Trophoblast cell (in vitro differentiated cells and primary cell): Measurements from ENCODE around the gene AGR2.
A peak's percentile ranks its signal among the peaks of the same experiment; 100 is the strongest.
"Not testable (repeated sequence)": the region's sequence is repeated elsewhere in the genome, so short reads cannot be mapped to it uniquely, and the experiment has no call there.

ENCODE experiments used
- DNase-seq, 2 donors: peaks; one replicate each; pipeline ENCODE4 v3.0.0-alpha.2; 2016
- H2AFZ ChIP-seq: 2 replicates; pipeline ENCODE4 v1.6.1; 2013; ENCODE audit warnings: low read length, moderate library complexity, mild to moderate bottlenecking; ENCODE audit not compliant: insufficient read depth, poor library complexity
- H2AK5ac ChIP-seq: 2 replicates; pipeline ENCODE4 v1.6.1; 2013; ENCODE audit warnings: mild to moderate bottlenecking, low read length
- H2BK120ac ChIP-seq: 2 replicates; pipeline ENCODE4 v1.6.1; 2013; ENCODE audit warnings: low read length, mild to moderate bottlenecking, moderate library complexity; ENCODE audit not compliant: insufficient read depth, poor library complexity
- H2BK12ac ChIP-seq: 2 replicates; pipeline ENCODE4 v1.6.1; 2013; ENCODE audit warnings: mild to moderate bottlenecking, low read length, moderate library complexity
- H2BK5ac ChIP-seq: 2 replicates; pipeline ENCODE4 v1.6.1; 2013; ENCODE audit warnings: low read length, low read depth, moderate library complexity, mild to moderate bottlenecking; ENCODE audit not compliant: poor library complexity
- H3K14ac ChIP-seq: 2 replicates; pipeline ENCODE4 v1.6.1; 2013; ENCODE audit warnings: mild to moderate bottlenecking, low read length
- H3K18ac ChIP-seq: 2 replicates; pipeline ENCODE4 v1.6.1; 2013; ENCODE audit warnings: mild to moderate bottlenecking, low read length
- H3K23ac ChIP-seq: 2 replicates; pipeline ENCODE4 v1.6.1; 2013; ENCODE audit warnings: low read length
- H3K27ac ChIP-seq: 2 replicates; pipeline ENCODE4 v1.5.1; 2013; ENCODE audit warnings: low read depth, mild to moderate bottlenecking, inconsistent platforms, low read length, moderate library complexity
- H3K27me3 ChIP-seq: 2 replicates; pipeline ENCODE4 v1.6.1; 2013; ENCODE audit warnings: inconsistent platforms, mild to moderate bottlenecking, low read length, moderate library complexity; ENCODE audit not compliant: insufficient read depth
- H3K36me3 ChIP-seq, 2 experiments: 1 replicate in 1 of 2; 2 replicates in 1 of 2; pipeline ENCODE4 v1.6.1; 2013; ENCODE audit warnings: low read length in 2 of 2, mild to moderate bottlenecking in 2 of 2, moderate library complexity in 1 of 2; ENCODE audit not compliant: insufficient read depth in 2 of 2, control insufficient read depth in 1 of 2
- H3K4ac ChIP-seq: 2 replicates; pipeline ENCODE4 v1.6.1; 2013; ENCODE audit warnings: low read depth, mild to moderate bottlenecking, low read length, moderate library complexity
- H3K4me1 ChIP-seq, 2 experiments: 1 replicate in 1 of 2; 2 replicates in 1 of 2; pipeline ENCODE4 v1.6.1; 2013; ENCODE audit warnings: low read length in 2 of 2, mild to moderate bottlenecking in 2 of 2, moderate library complexity in 1 of 2; ENCODE audit not compliant: insufficient read depth in 2 of 2, control insufficient read depth in 1 of 2
- H3K4me2 ChIP-seq: 2 replicates; pipeline ENCODE4 v1.6.1; 2013; ENCODE audit warnings: inconsistent platforms, mild to moderate bottlenecking, low read length, moderate library complexity
- H3K4me3 ChIP-seq: 2 replicates; pipeline ENCODE4 v1.5.1; 2013; ENCODE audit warnings: mild to moderate bottlenecking, low read depth, low read length, inconsistent platforms
- H3K79me1 ChIP-seq: one replicate; pipeline ENCODE4 v1.6.1; 2013; ENCODE audit warnings: low read length
- H3K79me2 ChIP-seq: 2 replicates; pipeline ENCODE4 v1.6.1; 2013; ENCODE audit warnings: low read length, mild to moderate bottlenecking; ENCODE audit not compliant: control insufficient read depth, insufficient read depth, poor library complexity
- H3K9ac ChIP-seq: 2 replicates; pipeline ENCODE4 v1.6.1; 2013; ENCODE audit warnings: mild to moderate bottlenecking, low read length
- H3K9me3 ChIP-seq: 2 replicates; pipeline ENCODE4 v1.6.1; 2013; ENCODE audit warnings: low read depth, mild to moderate bottlenecking, control low read depth, inconsistent platforms, low read length; ENCODE audit not compliant: insufficient read depth
- H4K12ac ChIP-seq: 2 replicates; pipeline ENCODE4 v1.6.1; 2013; ENCODE audit warnings: low read depth, mild to moderate bottlenecking, low read length, moderate library complexity
- H4K8ac ChIP-seq: 2 replicates; pipeline ENCODE4 v1.6.1; 2013; ENCODE audit warnings: low read depth, mild to moderate bottlenecking, low read length, moderate library complexity
- H4K91ac ChIP-seq: one replicate; pipeline ENCODE4 v1.6.1; 2013; ENCODE audit warnings: low read depth, mild to moderate bottlenecking, low read length, moderate library complexity
- WGBS: extraction: QIAGEN DNeasy Blood & Tissue Kit; methylation state at CpG from one replicate; pipeline ENCODE4 v1.1.7; 2013; ENCODE audit warnings: missing lambda C conversion rate; ENCODE audit not compliant: insufficient read length, insufficient coverage; ENCODE audit errors: extremely low coverage; 5-methylcytosine and 5-hydroxymethylcytosine counted together

AGR2 gene

DNA sequence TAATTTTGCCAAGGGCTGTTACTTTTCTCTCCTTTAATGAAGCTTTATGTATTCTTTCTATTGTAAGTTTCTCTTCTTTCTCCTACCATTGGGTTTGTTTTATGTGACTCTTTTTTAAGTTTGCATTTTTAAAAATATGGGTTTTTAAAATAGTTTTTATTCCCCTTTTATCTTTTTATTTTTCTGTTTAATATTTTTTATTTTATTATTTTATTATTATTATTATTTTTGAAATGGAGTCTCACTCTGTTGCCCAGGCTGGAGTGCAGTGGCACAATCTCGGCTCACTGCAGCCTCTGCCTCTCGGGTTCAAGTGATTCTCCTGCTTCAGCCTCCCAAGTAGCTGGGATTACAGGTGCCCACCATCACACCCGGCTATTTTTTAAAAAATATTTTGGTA is 34.8 kb downstream of the AGR2 start:
- H3K27ac ChIP-seq, H3K9ac ChIP-seq, H2BK5ac ChIP-seq, H3K4me3 ChIP-seq, H3K4ac ChIP-seq, H3K23ac ChIP-seq, H2AK5ac ChIP-seq, H2BK12ac ChIP-seq, H4K12ac ChIP-seq, H3K18ac ChIP-seq, H3K9me3 ChIP-seq, H3K4me1 ChIP-seq, H2AFZ ChIP-seq, H3K4me2 ChIP-seq, H3K14ac ChIP-seq, H3K36me3 ChIP-seq, H4K91ac ChIP-seq, H3K79me2 ChIP-seq, H4K8ac ChIP-seq, DNase-seq, H2BK120ac ChIP-seq, H3K79me1 ChIP-seq, H3K27me3 ChIP-seq: not testable (repeated sequence)
- no CpG with 5 or more reads among the region's 3 CpGs for WGBS

DNA sequence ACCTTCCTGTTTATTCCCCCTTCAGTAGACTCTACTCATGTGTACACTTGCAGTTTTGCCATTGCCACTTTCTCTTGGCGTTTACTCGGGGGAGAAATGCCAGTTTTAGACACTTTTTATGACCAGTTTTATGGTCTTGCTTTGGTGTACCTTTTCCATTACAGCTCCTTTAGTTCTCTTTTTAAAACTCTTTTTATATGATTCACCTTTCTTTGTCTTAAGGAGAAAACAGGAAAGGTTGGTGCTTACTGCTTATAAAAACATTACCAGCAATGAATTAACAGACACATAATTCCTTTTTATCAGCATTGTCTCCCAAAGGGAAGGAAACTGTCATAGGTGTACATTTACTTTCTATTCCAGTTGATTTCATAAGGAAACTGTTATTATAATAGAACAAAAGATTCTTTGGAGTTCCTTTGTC is 39.4 kb downstream of the AGR2 start:
- Histone ChIP-seq H3K23ac (no peak overlapping the region), H3K9me3 (no peaks in the 10 kb centered on the region), H3K14ac (no peak overlapping the region), H3K9ac (no peak overlapping the region), H3K79me1 (no peaks in the 10 kb centered on the region), H2AK5ac (no peak overlapping the region), H2BK120ac (no peak overlapping the region), H2AFZ (no peak overlapping the region), H3K4me3 (no peak overlapping the region), H3K79me2 (no peaks in the 10 kb centered on the region), H3K4me1 (no peaks in the 10 kb centered on the region), H4K8ac (no peak overlapping the region), H2BK5ac (no peak overlapping the region), H3K4me2 (no peak overlapping the region), H3K27ac (no peak overlapping the region), H4K91ac (no peak overlapping the region), H3K27me3 (no peaks in the 10 kb centered on the region), H3K36me3 (no peaks in the 10 kb centered on the region), H3K4ac (no peak overlapping the region), H4K12ac (peak overlapping the region; percentile 14), H2BK12ac (no peak overlapping the region), H3K18ac (no peak overlapping the region)
- no CpG with 5 or more reads among the region's 2 CpGs for WGBS
- no peak for DNase-seq

DNA sequence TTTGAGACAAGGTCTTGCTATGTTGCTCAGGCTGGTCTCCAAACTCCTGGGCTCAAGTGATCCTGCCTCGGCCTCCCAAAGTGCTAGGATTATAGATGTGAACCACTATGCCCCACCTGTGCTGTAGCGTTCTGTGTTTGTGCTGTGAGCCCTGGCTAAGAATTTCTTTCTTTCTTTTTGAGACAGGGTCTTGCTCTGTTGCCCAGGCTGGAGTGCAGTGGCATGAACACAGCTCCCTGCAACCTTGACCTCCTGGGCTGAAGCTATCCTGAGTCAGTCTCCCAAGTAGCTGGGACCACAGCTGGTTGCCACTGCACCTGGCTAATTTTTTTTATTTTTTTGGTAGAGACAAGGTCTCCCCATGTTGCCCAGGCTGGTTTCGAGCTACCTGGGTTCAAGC is 39.9 kb downstream of the AGR2 start:
- H4K8ac ChIP-seq, result no peak overlapping the region
- H3K4ac ChIP-seq, result no peak overlapping the region
- H3K14ac ChIP-seq, result no peak overlapping the region
- H3K27me3 ChIP-seq, result no peaks in the 10 kb centered on the region
- H2BK120ac ChIP-seq, result no peak overlapping the region
- no peak overlapping the region for H3K4me3 ChIP-seq
- H2AFZ ChIP-seq, result no peak overlapping the region
- H3K18ac ChIP-seq, result no peak overlapping the region
- H3K79me2 ChIP-seq, result no peaks in the 10 kb centered on the region
- H3K4me1 ChIP-seq, result no peaks in the 10 kb centered on the region
- H3K9me3 ChIP-seq, result no peaks in the 10 kb centered on the region
- H4K12ac ChIP-seq, result no peak overlapping the region
- no peaks in the 10 kb centered on the region for H3K79me1 ChIP-seq
- no CpG with 5 or more reads among the region's 3 CpGs for WGBS
- no peak overlapping the region for H2BK12ac ChIP-seq
- no peak overlapping the region for H3K23ac ChIP-seq
- H3K36me3 ChIP-seq, result no peaks in the 10 kb centered on the region
- H3K4me2 ChIP-seq, result no peak overlapping the region
- H3K9ac ChIP-seq, result no peak overlapping the region
- no peak overlapping the region for H4K91ac ChIP-seq
- H3K27ac ChIP-seq, result no peak overlapping the region
- H2AK5ac ChIP-seq, result no peak overlapping the region
- no peak for DNase-seq
- no peak overlapping the region for H2BK5ac ChIP-seq

DNA sequence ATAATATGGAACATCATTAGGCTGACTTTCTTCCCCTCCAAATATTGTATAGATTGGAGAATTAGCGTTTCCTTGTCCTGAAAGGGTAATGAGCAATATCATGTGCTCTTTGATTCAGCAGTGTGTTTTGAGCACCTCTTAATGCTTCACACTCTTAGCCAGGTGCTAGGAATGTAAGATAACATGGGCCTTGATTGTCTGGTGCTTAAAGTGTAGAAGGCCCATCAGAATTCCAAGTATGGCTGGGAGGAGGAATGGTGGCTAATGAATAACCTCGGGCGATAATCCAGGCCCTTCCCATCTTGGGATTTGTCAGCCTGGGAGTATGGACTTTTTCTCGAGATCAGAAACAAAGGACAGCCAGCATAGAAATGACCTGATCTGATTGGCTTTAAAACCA is 42.6 kb downstream of the AGR2 start:
- no peaks in the 10 kb centered on the region for H3K79me1 ChIP-seq

More for the DNA sequence above, 42.6 kb downstream of the AGR2 start:
- no peak overlapping the region for H3K4me2 ChIP-seq
- H3K4ac ChIP-seq, result no peak overlapping the region
- no peak overlapping the region for H2BK120ac ChIP-seq
- H4K91ac ChIP-seq, result no peak overlapping the region
- H3K27me3 ChIP-seq, result no peaks in the 10 kb centered on the region
- no peak overlapping the region for H2BK5ac ChIP-seq
- no peak overlapping the region for H3K23ac ChIP-seq
- no peak overlapping the region for H2AFZ ChIP-seq
- H4K8ac ChIP-seq, result no peak overlapping the region
- H3K9ac ChIP-seq, result no peak overlapping the region
- no CpG with 5 or more reads among the region's 4 CpGs for whole genome bisulfite sequencing
- no peak overlapping the region for H4K12ac ChIP-seq
- no peak overlapping the region for H3K14ac ChIP-seq
- no peak overlapping the region for H2BK12ac ChIP-seq
- H3K9me3 ChIP-seq, result no peaks in the 10 kb centered on the region
- H3K27ac ChIP-seq, result no peak overlapping the region
- H3K79me2 ChIP-seq, result no peaks in the 10 kb centered on the region
- no peak overlapping the region for H3K18ac ChIP-seq
- peak; percentile 86 to 96 for DNase-seq
- H2AK5ac ChIP-seq, result no peak overlapping the region
- no peaks in the 10 kb centered on the region for H3K4me1 ChIP-seq
- H3K36me3 ChIP-seq, result no peaks in the 10 kb centered on the region
- no peak overlapping the region for H3K4me3 ChIP-seq
